ENCODE results near the gene CSF3R.

GRCh38 chr1:36487906-36488305 is 5.2 kb upstream of the CSF3R start:
- TF ChIP-seq RAD21 (IDR thresholded peaks at IDR 0.05; ENCODE audit: low read length) (no peak), RCOR1 (IDR thresholded peaks at IDR 0.05; ENCODE audit: insufficient replicate concordance, low read length) (no peak), MAZ (IDR thresholded peaks at IDR 0.05; ENCODE audit: borderline replicate concordance, low read depth, low read length) (no peak), POLR2A (IDR thresholded peaks at IDR 0.05; ENCODE audit: low read depth, low read length) (no peak), RFX5 (IDR thresholded peaks at IDR 0.05; ENCODE audit: low read depth, low read length) (no peak), CEBPB (IDR thresholded peaks at IDR 0.05; ENCODE audit: low read depth, low read length) (no peak)
- TF ChIP-seq, protein P1, sequence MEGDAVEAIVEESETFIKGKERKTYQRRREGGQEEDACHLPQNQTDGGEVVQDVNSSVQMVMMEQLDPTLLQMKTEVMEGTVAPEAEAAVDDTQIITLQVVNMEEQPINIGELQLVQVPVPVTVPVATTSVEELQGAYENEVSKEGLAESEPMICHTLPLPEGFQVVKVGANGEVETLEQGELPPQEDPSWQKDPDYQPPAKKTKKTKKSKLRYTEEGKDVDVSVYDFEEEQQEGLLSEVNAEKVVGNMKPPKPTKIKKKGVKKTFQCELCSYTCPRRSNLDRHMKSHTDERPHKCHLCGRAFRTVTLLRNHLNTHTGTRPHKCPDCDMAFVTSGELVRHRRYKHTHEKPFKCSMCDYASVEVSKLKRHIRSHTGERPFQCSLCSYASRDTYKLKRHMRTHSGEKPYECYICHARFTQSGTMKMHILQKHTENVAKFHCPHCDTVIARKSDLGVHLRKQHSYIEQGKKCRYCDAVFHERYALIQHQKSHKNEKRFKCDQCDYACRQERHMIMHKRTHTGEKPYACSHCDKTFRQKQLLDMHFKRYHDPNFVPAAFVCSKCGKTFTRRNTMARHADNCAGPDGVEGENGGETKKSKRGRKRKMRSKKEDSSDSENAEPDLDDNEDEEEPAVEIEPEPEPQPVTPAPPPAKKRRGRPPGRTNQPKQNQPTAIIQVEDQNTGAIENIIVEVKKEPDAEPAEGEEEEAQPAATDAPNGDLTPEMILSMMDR (conservative IDR thresholded peaks at IDR 0.05; ENCODE audit: low read depth, low read length) = no peak

Data from IMR-90 (cell line).